ENCODE measurements around the gene ZNF716. TPM values are rescaled to one million over a fixed set of nuclear protein-coding genes. Genes with fewer than 3 reads are reported as not detected.
"Not testable (repeated sequence)": the region's sequence is repeated elsewhere in the genome, so short reads cannot be mapped to it uniquely, and the experiment has no call there.

ZNF716 gene
- total RNA-seq (2014; rRNA removed; shearing (Covaris generic)) = not detected in 2 replicates

- no peak for DNase-seq (ENCODE audit: low read depth)
Observed at GRCh38 chr7:57449904-57450303, at the start of gene ZNF716. Gene ZNF716, plus strand, starts transcription at chr7:57450177. Its CDS starts 112 bp downstream, at chr7:57450289.

GRCh38 chr7:57400531-57401155 is 49.3 kb upstream of the ZNF716 start:
- DNase-seq (ENCODE audit: low read depth) = no peak

GRCh38 chr7:57403051-57403450 is 46.9 kb upstream of the ZNF716 start:
- DNase-seq (ENCODE audit: low read depth) = not testable (repeated sequence)

- peak; percentile 6 for DNase-seq (ENCODE audit: low read depth)
Observed at GRCh38 chr7:57403601-57404342, 46.2 kb upstream of the ZNF716 start.

GRCh38 chr7:57404343-57404966 is 45.5 kb upstream of the ZNF716 start:
- DNase-seq (ENCODE audit: low read depth) = peak; percentile 24

DNA sequence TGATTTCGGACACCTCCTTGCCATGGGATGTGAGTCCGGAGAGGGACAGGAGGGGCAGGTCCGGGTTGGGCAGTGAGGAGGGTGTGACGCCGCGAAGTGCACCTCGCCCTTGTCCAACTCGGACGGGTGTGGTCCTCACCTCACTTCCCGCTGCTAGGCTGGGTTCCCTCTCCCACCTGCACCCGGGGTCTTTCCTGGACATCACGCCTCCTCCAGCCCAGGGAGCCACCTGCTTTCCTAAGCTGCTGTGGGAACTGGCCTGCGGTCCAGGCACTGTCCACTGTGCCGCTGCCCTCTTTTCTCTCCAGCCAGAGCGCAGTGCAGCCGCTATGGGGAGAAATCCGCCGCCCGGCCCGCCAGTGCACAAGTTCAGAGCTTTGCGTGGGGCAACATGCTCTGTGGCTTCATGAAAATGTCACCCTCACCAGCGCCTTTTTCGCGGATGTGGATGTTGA is 45.0 kb upstream of the ZNF716 start:
- DNase-seq (ENCODE audit: low read depth) = no peak

DNA sequence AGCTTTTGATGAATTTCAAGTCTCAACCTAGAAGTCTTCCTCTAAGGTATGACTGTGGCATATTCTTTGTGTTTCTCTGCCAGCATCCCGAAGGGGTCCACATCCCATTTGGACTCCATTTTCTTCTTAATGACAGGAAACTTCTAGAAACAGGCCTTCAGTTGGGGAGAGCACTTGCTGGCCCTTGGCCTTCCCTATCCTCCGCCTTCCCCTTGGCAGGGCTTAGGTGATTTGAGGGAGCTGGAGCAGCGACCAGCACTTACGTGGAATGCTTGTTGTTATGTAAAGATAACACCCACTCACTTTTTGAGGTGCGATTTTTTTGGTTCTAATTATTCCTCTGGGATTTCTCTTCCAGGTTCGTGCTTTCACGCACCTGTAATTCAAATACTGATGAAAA is 42.9 kb upstream of the ZNF716 start:
- no peak for DNase-seq (ENCODE audit: low read depth)

DNA sequence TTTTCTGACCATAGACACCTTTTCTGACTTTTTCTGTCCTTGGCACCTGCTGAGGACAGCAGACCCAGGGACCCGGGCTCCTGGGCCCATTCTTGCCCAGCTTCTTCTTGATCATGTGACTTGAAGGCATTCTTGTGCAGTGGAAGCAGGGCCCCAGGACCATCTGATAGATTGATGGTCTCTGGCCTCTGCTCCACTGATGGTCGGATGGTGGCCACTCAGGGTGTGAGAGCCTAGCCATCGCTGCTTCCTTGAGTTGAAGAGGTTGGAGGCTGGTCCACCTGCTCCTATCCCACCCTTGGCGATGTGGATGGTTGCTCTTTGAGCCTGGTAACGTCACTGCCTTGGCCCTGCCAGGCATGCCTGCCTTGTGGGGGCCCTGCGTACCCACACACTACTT is 37.8 kb upstream of the ZNF716 start:
- DNase-seq (ENCODE audit: low read depth) = no peak

GRCh38 chr7:57412618-57413017 is 37.4 kb upstream of the ZNF716 start:
- no peak for DNase-seq (ENCODE audit: low read depth)

DNA sequence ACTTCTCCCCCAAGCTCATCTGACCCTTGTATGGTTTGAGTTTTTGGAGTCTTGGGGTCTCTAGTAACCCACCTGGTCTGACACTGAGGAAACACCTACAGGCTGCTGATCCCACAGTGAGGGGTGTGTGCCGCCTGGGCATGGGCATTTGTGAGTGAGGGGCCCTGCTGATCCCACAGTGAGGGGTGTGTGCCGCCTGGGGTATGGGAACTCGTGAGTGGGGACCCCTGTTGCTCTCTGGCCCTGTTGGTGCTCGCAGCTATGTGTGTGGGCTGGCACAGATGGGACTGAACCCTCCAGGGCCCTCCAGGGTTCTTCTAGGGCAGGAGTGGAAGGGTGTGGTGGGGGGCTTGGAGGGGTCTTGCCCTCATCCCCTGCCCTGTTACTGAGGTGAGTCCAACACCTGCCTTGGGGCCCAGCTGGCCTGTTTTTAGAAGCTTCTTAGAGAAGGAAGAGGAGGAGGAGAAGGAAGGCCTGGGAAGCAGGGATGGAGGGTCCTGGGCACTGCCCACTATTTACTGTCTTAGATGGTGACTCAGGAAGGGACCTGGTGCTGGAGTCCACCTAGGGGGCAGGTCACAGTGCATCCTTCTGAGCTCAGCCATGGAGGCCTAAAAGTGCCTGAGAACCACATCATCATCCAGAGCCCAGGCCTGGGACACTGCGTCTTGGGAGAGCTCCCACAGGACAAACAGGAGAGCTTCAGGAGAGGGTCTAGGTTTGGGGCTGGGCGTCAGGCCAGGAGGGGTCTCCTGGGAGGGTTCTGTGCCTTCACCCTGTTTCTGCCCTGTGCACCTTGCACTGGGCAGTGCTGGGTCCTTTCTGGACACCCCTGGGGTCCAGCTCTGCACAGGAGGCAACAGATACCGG is 36.2 kb upstream of the ZNF716 start:
- no peak for DNase-seq (ENCODE audit: low read depth)

GRCh38 chr7:57414415-57414814 is 35.6 kb upstream of the ZNF716 start:
- DNase-seq (ENCODE audit: low read depth) = no peak

DNA sequence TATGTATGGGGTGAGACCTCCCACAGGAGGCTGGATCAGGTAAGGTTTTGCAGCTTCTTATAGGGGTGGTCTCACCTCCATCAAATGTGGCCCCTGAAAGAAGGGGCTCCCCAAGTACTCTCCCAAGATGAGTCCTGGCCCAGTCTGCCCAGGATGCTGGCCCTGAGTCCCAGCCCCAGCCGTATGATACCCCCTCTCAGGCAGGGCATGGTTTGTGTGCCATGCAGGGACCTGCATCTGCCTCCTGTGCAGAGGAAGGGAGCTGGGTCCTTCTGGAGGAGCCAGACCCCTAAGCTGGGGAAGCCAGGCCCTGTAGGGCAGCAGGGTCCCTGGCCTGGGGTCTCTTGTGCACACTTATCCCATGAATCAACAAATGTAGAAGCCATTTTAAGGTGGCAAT is 35.1 kb upstream of the ZNF716 start:
- no peak for DNase-seq (ENCODE audit: low read depth)

DNA sequence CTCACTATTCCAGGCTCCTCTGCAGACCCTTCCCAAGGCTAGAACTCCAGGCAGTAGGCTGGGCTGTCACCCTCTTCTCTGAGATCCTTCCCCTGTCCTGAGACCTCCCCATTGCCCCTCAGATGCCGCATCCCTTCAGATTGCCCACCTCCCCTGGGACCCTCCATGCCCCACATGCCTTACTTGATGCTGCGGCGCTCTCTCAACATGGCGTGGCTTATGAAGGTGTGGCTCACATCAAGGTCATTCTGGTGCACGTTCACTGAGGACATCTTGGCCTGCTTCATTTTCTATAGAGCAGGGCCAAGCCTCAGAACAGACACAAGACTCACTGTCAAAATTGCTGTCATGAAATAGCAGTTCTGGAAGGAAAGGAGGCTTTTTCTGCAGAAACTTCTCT is 34.7 kb upstream of the ZNF716 start:
- no peak for DNase-seq (ENCODE audit: low read depth)

DNA sequence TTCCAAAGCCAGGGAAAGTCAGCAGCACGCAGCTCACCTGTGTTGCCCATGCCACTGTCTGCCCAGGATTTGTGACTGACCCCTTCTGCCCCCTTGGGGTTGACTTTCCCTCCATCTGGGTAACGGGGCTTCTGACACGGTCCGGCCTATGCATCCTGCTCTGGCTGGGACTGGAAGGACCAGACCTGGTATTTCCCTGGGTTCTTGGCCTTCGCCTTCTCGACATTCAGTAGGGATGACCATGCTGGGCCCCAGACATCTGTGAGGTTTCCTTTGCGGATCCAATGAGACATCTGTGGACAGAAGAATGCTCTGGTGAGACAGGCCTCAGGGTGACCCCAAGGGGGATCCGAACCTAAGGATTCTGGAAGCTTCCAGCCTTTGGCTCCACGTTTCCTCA is 34.2 kb upstream of the ZNF716 start:
- no peak for DNase-seq (ENCODE audit: low read depth)

DNA sequence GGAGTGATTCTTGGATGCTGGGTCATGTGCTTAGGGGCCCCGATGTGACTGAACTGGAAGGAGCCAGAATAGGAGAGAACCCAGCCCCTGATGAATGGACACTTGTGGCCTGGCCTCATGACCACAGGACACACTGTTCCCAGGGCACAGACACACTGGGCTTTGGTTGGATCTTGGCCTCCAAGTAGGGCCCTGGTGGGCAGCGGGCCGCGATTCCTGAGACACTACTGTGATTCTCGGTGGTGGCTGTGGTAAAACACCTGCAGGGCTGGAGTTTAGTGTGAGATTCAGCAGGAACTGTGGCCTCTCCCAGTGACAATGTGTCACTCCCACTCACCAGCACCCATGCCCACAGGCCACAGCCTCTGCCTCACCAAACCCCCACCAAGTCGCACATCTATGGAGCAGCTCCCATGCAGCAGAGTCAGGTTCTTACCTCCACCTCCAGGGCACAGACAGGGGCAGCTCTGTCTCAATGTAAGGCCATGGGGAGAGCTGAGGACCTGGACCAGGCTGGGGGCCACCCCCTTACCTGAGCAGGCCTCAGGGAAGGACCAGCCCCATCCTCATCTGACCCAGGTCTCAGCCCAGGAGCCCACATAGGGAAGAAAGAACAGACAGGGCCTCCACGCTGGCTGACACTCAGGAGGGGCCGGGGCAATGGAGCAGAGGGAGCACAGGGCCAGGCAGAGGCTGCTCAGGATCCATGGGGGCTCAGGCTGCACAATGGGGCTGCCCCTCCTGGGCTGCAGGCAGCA is 33.2 kb upstream of the ZNF716 start:
- DNase-seq (ENCODE audit: low read depth) = no peak

DNA sequence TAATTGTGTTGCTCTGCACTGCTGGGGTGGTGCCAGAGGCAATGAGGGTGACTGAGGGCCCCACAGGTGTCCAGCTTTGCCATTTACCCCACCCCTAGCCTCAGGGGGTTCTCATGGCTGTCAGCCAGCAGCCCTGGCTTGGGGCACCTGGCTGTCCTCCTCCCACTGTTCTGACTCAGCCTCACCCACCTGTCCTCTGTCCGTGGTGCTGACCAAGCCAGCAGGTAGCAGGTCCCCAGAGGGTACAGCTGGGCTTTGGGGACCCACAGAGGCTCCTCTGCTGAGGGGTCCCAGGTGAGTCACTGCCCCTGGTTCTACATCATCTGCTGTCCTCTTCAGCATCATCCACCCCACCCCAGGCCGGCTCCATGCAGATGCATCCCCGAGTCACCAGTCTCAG is 32.2 kb upstream of the ZNF716 start:
- DNase-seq (ENCODE audit: low read depth) = no peak

GRCh38 chr7:57423768-57424167 is 26.2 kb upstream of the ZNF716 start:
- no peak for DNase-seq (ENCODE audit: low read depth)

- no peak for DNase-seq (ENCODE audit: low read depth)
Observed at GRCh38 chr7:57424515-57425238, 25.3 kb upstream of the ZNF716 start.

GRCh38 chr7:57425239-57425944 is 24.6 kb upstream of the ZNF716 start:
- DNase-seq (ENCODE audit: low read depth) = no peak

All from RPMI7951 (cell line).